CD4-positive, alpha-beta memory T cell (primary cell): ENCODE data around the gene NRARP. TPM values are rescaled to one million over a fixed set of nuclear protein-coding genes. Genes with fewer than 3 reads are reported as not detected.

Source experiments
- CTCF ChIA-PET: fragments of 350-600 bp; sonication (Branson Sonifier 250); formaldehyde crosslinking; loops from one replicate; lab custom pipeline; 2021; ENCODE audit warnings: inconsistent platforms; ENCODE audit not compliant: partially characterized antibody; lab: Charles Lee
- POLR2A ChIA-PET: fragments of 350-600 bp; sonication (Branson Sonifier 250); formaldehyde crosslinking; loops from one replicate; lab custom pipeline; 2021; ENCODE audit not compliant: partially characterized antibody; lab: Charles Lee
- DNase-seq, 5 donors: peaks; one replicate each; pipeline versions ENCODE4 v3.0.0 to v3.0.0-alpha.2; 2020 to 2022; ENCODE audit warnings: mixed read lengths in 1 of 5
- H3K27ac ChIP-seq: one replicate; pipeline ENCODE4 v1.7.0; 2013; ENCODE audit warnings: low read depth, low read length
- H3K27me3 ChIP-seq: 2 replicates; pipeline ENCODE4 v1.7.0; 2013; ENCODE audit warnings: mild to moderate bottlenecking, low read length, moderate library complexity; ENCODE audit not compliant: insufficient read depth
- H3K36me3 ChIP-seq: 2 replicates; pipeline ENCODE4 v1.7.0; 2013; ENCODE audit warnings: mild to moderate bottlenecking, low read length, moderate library complexity; ENCODE audit not compliant: insufficient read depth
- H3K4me1 ChIP-seq: 2 replicates; pipeline ENCODE4 v1.7.0; 2013; ENCODE audit warnings: mild to moderate bottlenecking, low read length, moderate library complexity; ENCODE audit not compliant: insufficient read depth
- H3K4me3 ChIP-seq, 2 donors: one replicate each; pipeline ENCODE4 v1.7.0; 2013; ENCODE audit warnings: low read length in 2 of 2, mild to moderate bottlenecking in 1 of 2
- H3K9me3 ChIP-seq, 2 donors: one replicate each; pipeline ENCODE4 v1.7.0; 2013; ENCODE audit warnings: low read length in 2 of 2, control low read depth in 1 of 2; ENCODE audit not compliant: control insufficient read depth in 1 of 2
- H3K27ac Mint-ChIP-seq, 7 donors: one replicate each; pipeline ENCODE4 v1.8.0; 2020 to 2021; ENCODE audit warnings: mixed read lengths in 7 of 7, mild to moderate bottlenecking in 6 of 7, inconsistent platforms in 3 of 7, moderate library complexity in 3 of 7
- H3K27me3 Mint-ChIP-seq, 2 donors: one replicate each; pipeline ENCODE4 v1.8.0; 2020 to 2021; ENCODE audit warnings: mixed read lengths in 2 of 2
- H3K36me3 Mint-ChIP-seq, 2 donors: one replicate each; pipeline ENCODE4 v1.8.0; 2020 to 2021; ENCODE audit warnings: mixed read lengths in 2 of 2, inconsistent platforms in 1 of 2, mild to moderate bottlenecking in 1 of 2
- H3K4me1 Mint-ChIP-seq, 4 donors: one replicate each; pipeline ENCODE4 v1.8.0; 2020 to 2021; ENCODE audit warnings: mixed read lengths in 4 of 4, mild to moderate bottlenecking in 1 of 4
- H3K4me3 Mint-ChIP-seq, 8 donors: one replicate each; pipeline ENCODE4 v1.8.0; 2020 to 2021; ENCODE audit warnings: mixed read lengths in 8 of 8, mild to moderate bottlenecking in 7 of 8, moderate library complexity in 6 of 8, inconsistent platforms in 3 of 8
- H3K9me3 Mint-ChIP-seq, 8 donors: one replicate each; pipeline ENCODE4 v1.8.0; 2020 to 2021; ENCODE audit warnings: mixed read lengths in 8 of 8, mild to moderate bottlenecking in 5 of 8, inconsistent platforms in 3 of 8, moderate library complexity in 1 of 8
- intact Hi-C: fragments of 100-400 bp; cut with micrococcal nuclease; formaldehyde crosslinking; loops from one replicate; pipeline ENCODE4 v1.15.1; 2023
- polyA plus RNA-seq, 2 donors: library from polyadenylated mRNA; unstranded; fragments of 300-500 nt; fragmentation: Illumina TruSeq; gene quantifications; one replicate each; pipeline ENCODE4 v1.2.3, GENCODE V29; 2021
- total RNA-seq, 2 experiments: library from RNA; stranded (reverse); gene quantifications; one replicate each; pipeline ENCODE4 v1.2.3, GENCODE V29; 2021

NRARP gene
- total and polyA plus RNA-seq, 4 experiments from 2014 or later, result 0.25 to 0.29 TPM; not detected in 2

DNA sequence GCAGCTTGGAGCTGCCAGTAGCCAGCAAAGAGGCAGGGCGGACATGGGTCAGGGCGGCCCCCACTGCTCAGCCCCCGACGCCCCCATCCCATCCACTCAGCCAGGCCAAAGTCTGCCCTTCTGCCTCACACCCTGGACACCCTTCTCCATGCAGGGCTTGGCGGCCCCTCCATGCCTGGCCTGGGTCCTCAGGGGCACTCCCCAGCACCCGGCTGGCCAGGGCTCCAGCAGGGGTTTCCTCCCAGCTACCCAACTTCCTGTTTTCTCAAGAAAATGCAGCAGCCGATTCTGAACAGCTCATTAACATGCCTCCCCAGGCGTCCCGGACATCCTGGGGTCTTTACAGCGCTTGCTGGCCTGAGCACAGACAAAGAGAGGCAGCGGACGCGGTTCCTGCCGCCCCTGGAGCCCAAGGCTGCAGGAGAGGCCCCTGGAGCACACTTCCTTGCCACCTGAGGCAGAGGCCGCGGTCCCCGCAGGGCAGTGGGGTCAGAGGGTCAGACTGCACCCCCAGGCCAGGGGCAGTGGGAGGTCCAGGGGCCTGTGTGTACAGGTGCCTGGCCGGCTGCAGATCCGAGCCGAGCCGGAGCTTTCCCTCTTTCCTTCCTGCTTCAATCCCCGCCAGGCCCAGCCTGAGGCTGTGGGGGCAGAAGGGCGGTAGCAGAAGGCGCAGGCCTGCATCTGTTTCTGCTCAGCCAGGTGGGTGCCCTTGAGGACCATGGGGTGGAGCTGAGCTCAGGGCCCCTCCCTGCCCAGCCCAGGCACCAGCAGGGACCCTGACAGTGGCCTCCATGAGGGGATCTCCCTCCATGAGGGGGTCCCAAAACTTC lies 18.7 kb upstream of the NRARP start:
- POLR2A ChIA-PET, result interaction anchor here (0.9 kb wide), 1 partner anchor 67 kb away, joined by 4 read pairs; no protein-coding TSS in a partner anchor
- H3K36me3 ChIP-seq, result no peaks in the 10 kb centered on the region
- DNase-seq, result no peak
- CTCF ChIA-PET, result interaction anchor here (1.5 kb wide), 1 partner anchor 84 kb away, joined by 3 read pairs; no protein-coding TSS in a partner anchor
- H3K9me3 ChIP-seq, result no peaks in the 10 kb centered on the region
- peaks cover 10% of the 10 kb centered on the region for H3K4me1 ChIP-seq
- no peak overlapping the region for H3K27ac ChIP-seq
- peaks cover 0 to 2% (median 0%) of the 10 kb centered on the region in 8 donors for H3K9me3 Mint-ChIP-seq
- H3K36me3 Mint-ChIP-seq, result no peaks in the 10 kb centered on the region
- peaks cover 10 to 11% of the 10 kb centered on the region in 2 donors for H3K27me3 Mint-ChIP-seq
- no peak overlapping the region for H3K4me3 ChIP-seq
- H3K27me3 ChIP-seq, result no peaks in the 10 kb centered on the region
- intact Hi-C loops, result no loop called here
- no peak overlapping the region for H3K27ac Mint-ChIP-seq
- H3K4me1 Mint-ChIP-seq, result peaks cover 0 to 5% (median 4%) of the 10 kb centered on the region in 4 donors
- peak overlapping the region in 3 of 8 donors; percentile 25 to 57 (median 26) for H3K4me3 Mint-ChIP-seq

DNA sequence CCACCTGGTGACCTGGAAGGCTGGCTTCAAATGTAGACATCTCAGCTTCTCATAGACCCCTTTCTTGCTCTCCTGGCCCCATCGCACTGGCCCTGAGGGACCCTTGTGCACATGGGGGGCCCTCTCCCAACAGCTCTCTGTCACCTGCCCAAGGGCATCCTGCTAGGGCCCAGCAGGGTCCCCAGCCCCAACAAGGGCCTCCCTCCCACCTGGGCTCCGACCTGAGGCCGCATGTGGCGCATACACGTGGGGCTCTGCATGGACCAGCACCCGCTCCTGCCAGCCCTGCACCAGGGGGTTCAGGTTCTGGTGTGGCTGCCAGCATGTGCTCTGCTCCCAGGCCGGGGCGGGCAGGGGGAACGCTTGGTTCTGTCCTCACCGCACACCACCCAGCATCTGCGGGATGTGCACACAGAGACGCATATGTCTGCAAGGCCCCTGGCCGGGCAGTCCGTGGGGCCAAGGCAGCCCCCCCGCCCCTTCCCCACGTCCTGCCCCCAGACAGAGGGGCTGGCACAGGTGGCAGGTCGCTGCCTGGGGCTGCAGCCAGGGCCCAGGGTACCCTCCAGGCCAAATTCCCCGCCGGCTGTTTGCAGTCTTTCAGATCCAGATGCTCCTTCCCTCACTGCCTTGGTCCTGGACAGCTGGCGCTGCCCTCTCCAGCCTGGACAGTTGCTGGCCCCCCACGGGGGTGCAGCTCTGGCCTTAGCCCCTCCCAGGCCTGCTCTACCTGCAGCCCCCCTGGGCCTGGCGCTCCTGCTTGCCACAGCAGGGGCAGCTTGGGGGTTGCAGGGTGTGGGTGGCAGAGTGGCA lies 17.9 kb upstream of the NRARP start:
- no peak for DNase-seq
- Histone ChIP-seq H3K9me3 (no peaks in the 10 kb centered on the region), H3K27ac (no peak overlapping the region), H3K4me1 (peaks cover 10% of the 10 kb centered on the region), H3K36me3 (no peaks in the 10 kb centered on the region), H3K4me3 (no peak overlapping the region), H3K27me3 (no peaks in the 10 kb centered on the region)
- Mint-ChIP-seq H3K27ac (no peak overlapping the region), H3K4me1 (peaks cover 0 to 5% (median 4%) of the 10 kb centered on the region in 4 donors), H3K27me3 (peaks cover 7 to 8% of the 10 kb centered on the region in 2 donors), H3K9me3 (peaks cover 0 to under 1% (median 0%) of the 10 kb centered on the region in 8 donors), H3K36me3 (no peaks in the 10 kb centered on the region), H3K4me3 (no peak overlapping the region)
- POLR2A ChIA-PET, result interaction anchor here (0.6 to 0.9 kb wide), 2 partner anchors 68 to 121 kb away, joined by 3 to 4 read pairs; partner anchors contain the start of gene ENTPD8
- CTCF ChIA-PET, result interaction anchor here (1.5 kb wide), 1 partner anchor 83 kb away, joined by 3 read pairs; no protein-coding TSS in a partner anchor
- intact Hi-C loops, result no loop called here

DNA sequence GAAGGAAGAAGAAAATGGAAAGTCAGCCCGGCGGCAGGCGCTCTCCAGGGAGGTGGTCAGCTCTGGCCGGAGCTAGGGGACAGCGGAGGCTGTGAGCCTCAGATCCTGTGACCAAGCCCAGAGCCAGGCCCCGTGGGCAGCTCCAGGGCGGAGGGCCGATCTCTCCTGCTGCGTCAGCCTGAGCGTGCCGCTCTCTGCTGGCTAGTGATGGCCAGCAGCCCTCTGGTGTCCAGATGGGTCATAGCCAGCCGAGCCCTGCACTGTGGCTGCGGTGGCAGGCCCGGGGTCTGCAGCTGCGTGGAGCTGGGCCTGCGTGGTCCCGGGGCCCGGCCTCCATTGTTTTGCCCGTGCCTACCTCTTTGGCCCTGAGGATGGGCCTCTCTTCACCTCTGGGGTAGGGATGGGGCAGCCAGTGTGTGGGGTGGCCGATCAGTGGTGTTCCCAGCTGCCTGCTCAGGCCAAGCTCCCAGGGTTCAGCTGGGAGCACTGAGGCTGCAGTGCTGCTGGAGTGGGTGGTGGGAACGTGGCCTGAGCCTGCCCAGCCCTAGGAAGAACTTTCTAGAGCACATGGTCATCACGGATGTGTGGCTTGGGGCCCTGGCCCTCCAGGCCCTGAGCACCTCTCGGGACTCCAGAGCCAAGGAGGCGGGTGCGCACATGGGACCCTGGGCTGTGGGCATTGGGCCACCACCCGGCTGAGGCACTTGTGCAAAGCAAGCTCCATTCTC lies 17.1 kb upstream of the NRARP start:
- H3K9me3 Mint-ChIP-seq, result no peaks in the 10 kb centered on the region
- no peaks in the 10 kb centered on the region for H3K36me3 ChIP-seq
- H3K27ac Mint-ChIP-seq, result no peak overlapping the region
- no peak overlapping the region for H3K27ac ChIP-seq
- POLR2A ChIA-PET, result interaction anchor here (0.6 kb wide), 1 partner anchor 122 kb away, joined by 3 read pairs; the partner anchor contains the start of gene ENTPD8
- no peak overlapping the region for H3K4me3 ChIP-seq
- no peaks in the 10 kb centered on the region for H3K36me3 Mint-ChIP-seq
- no peak for DNase-seq
- intact Hi-C loops, result no loop called here
- H3K27me3 Mint-ChIP-seq, result peaks cover 3 to 4% of the 10 kb centered on the region in 2 donors
- H3K4me3 Mint-ChIP-seq, result no peak overlapping the region
- peaks cover 0 to 5% (median 4%) of the 10 kb centered on the region in 4 donors for H3K4me1 Mint-ChIP-seq
- CTCF ChIA-PET, result no interaction called here
- peaks cover 10% of the 10 kb centered on the region for H3K4me1 ChIP-seq
- H3K9me3 ChIP-seq, result no peaks in the 10 kb centered on the region
- no peaks in the 10 kb centered on the region for H3K27me3 ChIP-seq

DNA sequence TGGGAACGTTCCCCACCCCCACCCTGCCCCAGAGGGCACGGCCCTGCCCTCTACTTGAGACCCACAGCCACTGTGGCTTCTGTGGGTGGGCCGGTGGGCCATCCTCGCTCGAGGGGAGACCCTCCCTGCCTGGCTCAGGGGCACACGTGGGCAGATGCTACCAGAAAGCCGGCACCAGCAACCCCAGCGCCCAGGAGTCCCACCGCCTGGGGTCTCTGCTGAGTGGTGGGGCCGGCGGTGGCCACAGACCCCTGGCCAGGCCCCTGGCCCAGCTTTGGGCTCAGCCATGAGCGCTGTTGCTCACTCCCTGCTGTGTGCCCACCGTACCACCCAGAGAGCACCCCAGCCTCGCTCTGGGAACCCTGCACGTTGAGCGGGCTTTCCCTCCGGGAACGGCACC lies 16.5 kb upstream of the NRARP start:
- no peak for DNase-seq
- Histone ChIP-seq H3K36me3 (no peaks in the 10 kb centered on the region), H3K27me3 (no peaks in the 10 kb centered on the region), H3K4me3 (no peak overlapping the region), H3K9me3 (no peaks in the 10 kb centered on the region), H3K4me1 (peaks cover 10% of the 10 kb centered on the region), H3K27ac (no peak overlapping the region)
- Mint-ChIP-seq H3K4me1 (peaks cover 0 to 5% (median 4%) of the 10 kb centered on the region in 4 donors), H3K27ac (no peak overlapping the region), H3K4me3 (no peak overlapping the region), H3K36me3 (no peaks in the 10 kb centered on the region), H3K9me3 (no peaks in the 10 kb centered on the region), H3K27me3 (peaks cover 3% of the 10 kb centered on the region in 2 donors)
- intact Hi-C loops, result no loop called here
- POLR2A ChIA-PET, result no interaction called here
- CTCF ChIA-PET, result no interaction called here

DNA sequence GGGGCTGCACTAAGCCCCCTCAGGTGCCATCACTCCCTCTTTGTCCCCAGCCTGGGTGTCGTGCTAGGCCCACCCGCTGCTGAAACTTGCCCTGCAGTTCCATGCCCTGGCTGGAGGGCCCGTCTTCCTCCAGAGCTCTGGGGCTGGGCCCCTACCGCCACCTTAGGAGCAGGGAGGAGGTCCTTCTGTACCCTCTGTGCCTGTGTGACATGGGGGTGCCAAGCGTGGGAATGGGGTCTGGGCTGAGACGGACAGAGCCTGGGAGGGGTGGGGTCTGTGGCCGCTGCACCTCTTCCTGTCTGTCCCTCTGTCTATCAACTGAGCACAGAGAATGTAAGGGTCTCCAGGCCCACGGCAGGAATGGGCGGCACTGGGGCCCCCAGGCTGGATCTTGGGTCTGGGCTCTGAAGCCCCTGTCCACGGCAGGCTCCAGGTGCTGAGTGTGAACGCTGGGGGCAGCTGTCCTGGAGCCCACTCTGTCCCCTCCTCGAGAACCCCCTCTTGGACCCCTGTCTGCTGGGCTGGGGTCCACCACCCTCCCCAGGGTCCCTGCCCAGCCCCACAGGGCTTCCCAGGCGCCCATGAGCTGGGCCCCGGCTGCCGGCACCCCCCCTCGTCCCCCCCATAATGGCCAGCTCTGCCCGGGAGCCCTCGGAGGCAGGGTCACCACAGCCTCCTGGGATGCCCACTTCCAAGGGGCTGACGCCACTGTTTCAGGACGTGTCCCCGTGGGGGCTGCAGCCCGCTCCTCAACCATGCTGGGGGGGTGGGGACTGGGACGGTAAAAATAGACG lies 15.8 kb upstream of the NRARP start:
- no peak overlapping the region for H3K4me3 ChIP-seq
- no peaks in the 10 kb centered on the region for H3K36me3 Mint-ChIP-seq
- H3K4me1 ChIP-seq, result peaks cover 10% of the 10 kb centered on the region
- no peaks in the 10 kb centered on the region for H3K9me3 Mint-ChIP-seq
- POLR2A ChIA-PET, result no interaction called here
- H3K36me3 ChIP-seq, result no peaks in the 10 kb centered on the region
- peaks cover 0 to 5% (median 4%) of the 10 kb centered on the region in 4 donors for H3K4me1 Mint-ChIP-seq
- intact Hi-C loops, result no loop called here
- DNase-seq, result no peak
- H3K27ac ChIP-seq, result no peak overlapping the region
- peaks cover 3% of the 10 kb centered on the region in 2 donors for H3K27me3 Mint-ChIP-seq
- H3K9me3 ChIP-seq, result no peaks in the 10 kb centered on the region
- CTCF ChIA-PET, result no interaction called here
- no peaks in the 10 kb centered on the region for H3K27me3 ChIP-seq
- no peak overlapping the region for H3K4me3 Mint-ChIP-seq
- H3K27ac Mint-ChIP-seq, result no peak overlapping the region

DNA sequence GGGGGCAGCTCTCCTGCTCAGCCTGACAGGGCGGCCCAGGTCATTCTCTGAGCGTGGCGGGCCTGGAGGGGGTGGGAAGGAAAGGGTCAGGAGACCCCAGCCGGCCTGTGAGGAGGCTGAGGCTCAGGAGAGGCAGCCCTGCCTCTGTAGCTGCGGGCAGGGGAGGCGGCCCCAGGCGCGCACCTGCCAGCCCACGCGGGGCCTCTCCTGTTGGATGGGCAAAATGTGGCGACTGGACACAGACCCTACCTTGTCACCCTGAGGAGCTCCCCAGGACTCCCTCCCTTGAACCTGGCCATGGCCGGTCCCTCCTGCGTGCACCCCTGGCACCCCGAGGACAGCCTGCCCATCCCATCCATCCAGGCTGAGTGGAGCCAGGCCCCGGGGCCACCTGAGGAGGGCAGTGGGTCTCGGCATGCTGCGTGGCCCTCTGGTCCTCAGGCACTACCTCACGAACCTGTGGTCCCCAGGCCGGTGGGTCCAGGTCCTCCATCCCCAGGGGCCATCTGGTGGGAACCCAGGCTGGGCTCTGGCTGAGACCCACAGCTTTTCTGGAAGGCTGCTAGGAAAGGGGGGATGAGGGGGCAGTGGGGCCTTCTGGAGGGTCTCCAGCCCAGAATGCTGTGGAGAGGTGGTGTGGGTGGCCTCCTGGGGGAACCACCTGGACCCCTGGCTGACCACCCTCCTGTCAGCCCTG lies 15.1 kb upstream of the NRARP start:
- ChIA-PET POLR2A (no interaction called here), CTCF (no interaction called here)
- H3K4me1 Mint-ChIP-seq, result peaks cover 0 to 5% (median 4%) of the 10 kb centered on the region in 4 donors
- no peak overlapping the region for H3K27ac ChIP-seq
- no peaks in the 10 kb centered on the region for H3K9me3 Mint-ChIP-seq
- H3K27ac Mint-ChIP-seq, result no peak overlapping the region
- no peaks in the 10 kb centered on the region for H3K36me3 ChIP-seq
- no peaks in the 10 kb centered on the region for H3K27me3 ChIP-seq
- H3K4me1 ChIP-seq, result peaks cover 10% of the 10 kb centered on the region
- H3K36me3 Mint-ChIP-seq, result no peaks in the 10 kb centered on the region
- H3K9me3 ChIP-seq, result no peaks in the 10 kb centered on the region
- no peak overlapping the region for H3K4me3 ChIP-seq
- peaks cover 2 to 3% of the 10 kb centered on the region in 2 donors for H3K27me3 Mint-ChIP-seq
- no peak overlapping the region for H3K4me3 Mint-ChIP-seq
- intact Hi-C loops, result no loop called here
- DNase-seq, result no peak
